GM21737 (cell line): Measurements from ENCODE around the gene OSBPL8.

Experiments used
- ATAC-seq: cut with Tn5 transposase; IDR thresholded peaks from one replicate; pipeline ENCODE4 v1.9.1; 2021; ENCODE audit warnings: mild to moderate bottlenecking, moderate library complexity; ENCODE audit not compliant: unreplicated experiment

The OSBPL8 gene

GRCh38 chr12:76316468-76316867, 243.1 kb downstream of the OSBPL8 start:
- ATAC-seq = no peak

- no peak for ATAC-seq
These were observed 246.3 kb downstream of the OSBPL8 start for GRCh38 chr12:76313299-76313698.

DNA sequence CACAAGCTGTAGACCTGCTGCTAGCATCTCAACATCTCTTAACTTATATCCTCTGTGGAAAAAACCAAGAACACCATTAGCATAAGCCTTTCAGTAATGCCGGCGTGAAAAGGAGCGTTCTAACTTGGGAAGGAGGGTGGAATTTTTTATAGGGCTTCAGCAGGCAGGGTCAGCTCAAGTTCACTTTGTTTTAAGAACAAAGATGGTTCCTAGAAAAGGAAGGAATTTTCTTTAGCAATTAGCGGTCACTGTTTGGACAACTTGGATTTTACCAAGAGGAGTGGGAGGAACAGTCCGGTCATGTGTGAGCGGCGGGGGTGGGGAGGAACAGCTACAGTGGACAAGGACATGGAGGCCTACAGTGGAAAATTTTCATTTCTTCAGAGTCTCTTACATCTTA, 247.3 kb downstream of the OSBPL8 start:
- no peak for ATAC-seq

GRCh38 chr12:76311796-76312195, 247.8 kb downstream of the OSBPL8 start:
- no peak for ATAC-seq

DNA sequence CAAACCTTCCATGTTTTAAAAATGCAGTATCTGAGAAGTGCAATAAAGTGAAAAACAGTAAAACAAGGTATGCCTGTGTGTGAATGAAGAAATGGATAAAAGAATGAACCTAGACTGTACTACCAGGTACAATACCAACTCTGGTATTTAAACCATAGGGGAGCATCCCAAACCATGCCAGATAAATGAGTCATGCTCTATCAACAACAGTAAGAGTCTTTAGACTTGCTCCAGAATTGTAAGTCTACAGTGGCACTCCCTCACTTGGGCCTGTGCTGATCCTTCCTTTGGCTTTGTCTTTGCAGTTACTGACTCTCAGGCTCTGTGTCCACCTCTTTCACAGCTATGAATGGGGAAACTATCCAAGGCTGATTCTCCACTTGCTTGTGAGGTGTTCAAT, 249.5 kb downstream of the OSBPL8 start:
- no peak for ATAC-seq

- no peak for ATAC-seq
These were observed 250.7 kb downstream of the OSBPL8 start for GRCh38 chr12:76308866-76309265.

- ATAC-seq = no peak
These were observed 252.5 kb downstream of the OSBPL8 start for GRCh38 chr12:76307083-76307482.

- no peak for ATAC-seq
These were observed 255.5 kb downstream of the OSBPL8 start for GRCh38 chr12:76303989-76304460.

- ATAC-seq = no peak
These were observed 256.2 kb downstream of the OSBPL8 start for GRCh38 chr12:76303365-76303764.
